LNCAP (cell line): ENCODE data around the gene FAM177B.

Source experiments
- CTCF ChIP-seq: fragments of 450-650 bp; IDR thresholded peaks from 2 replicates; pipeline ENCODE4 v1.5.1; 2017; ENCODE audit warnings: mild to moderate bottlenecking

The FAM177B gene

GRCh38 chr1:222769181-222769580 is 32.2 kb downstream of the FAM177B start:
- TF ChIP-seq CTCF, result no peak; the same call in 1 of the 2 replicates

DNA sequence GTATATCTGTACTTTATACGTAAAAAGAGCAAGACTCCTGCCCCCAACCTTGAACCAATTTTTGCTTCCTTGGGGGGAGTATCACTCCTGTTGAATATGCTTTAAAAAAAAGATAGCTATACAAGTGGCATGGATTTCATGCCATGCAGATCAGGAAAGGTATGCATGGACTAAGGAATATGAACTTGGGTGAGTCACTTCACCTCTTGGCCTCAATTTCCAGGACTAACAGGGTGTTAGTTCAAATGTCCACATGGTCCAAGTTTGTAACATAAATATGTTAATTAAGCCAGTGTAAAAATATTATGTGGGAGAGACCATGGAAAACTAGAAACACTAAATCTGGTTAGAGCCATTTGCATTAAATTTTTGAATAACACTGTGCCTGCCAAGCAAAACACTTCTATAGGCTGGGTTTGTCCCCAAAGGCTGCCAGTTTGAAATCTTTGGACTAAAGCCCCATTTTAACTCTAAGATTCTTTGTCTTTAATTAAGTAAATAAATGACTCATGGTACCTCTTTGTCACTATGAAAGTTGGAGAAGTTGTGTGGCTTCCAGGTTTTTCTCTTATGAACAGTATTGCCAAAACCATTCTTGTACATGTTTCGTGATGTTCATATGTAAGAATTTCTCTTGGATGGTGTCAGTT is 33.1 kb downstream of the FAM177B start:
- TF ChIP-seq CTCF, result no peak

- TF ChIP-seq CTCF, result no peak
Observed at GRCh38 chr1:222772996-222773379, 36.0 kb downstream of the FAM177B start.

- no peak for TF ChIP-seq CTCF
Observed at GRCh38 chr1:222777463-222777862, 40.5 kb downstream of the FAM177B start.

- TF ChIP-seq CTCF, result no peak
Observed at GRCh38 chr1:222777977-222778376, 41.0 kb downstream of the FAM177B start.

- no peak for TF ChIP-seq CTCF
Observed at GRCh38 chr1:222781251-222781650, 44.2 kb downstream of the FAM177B start.

DNA sequence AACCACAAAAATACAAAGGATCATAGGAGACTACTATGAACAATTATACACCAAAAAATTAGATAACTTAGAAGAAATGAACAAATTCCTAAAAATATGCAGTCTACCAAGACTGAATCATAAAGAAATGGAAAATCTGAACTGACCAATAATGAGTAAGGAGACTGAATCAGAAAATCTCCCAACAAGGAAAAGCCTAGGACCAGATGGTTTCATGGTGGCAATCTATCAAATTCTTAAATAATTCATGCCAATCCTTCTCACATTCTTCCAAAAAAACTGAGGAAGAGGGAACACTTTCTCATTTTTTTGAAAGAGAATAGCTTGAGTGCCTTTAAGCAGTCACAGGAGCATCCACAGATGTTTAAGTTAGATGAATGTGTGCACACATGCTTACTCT is 46.0 kb downstream of the FAM177B start:
- TF ChIP-seq CTCF, result no peak

DNA sequence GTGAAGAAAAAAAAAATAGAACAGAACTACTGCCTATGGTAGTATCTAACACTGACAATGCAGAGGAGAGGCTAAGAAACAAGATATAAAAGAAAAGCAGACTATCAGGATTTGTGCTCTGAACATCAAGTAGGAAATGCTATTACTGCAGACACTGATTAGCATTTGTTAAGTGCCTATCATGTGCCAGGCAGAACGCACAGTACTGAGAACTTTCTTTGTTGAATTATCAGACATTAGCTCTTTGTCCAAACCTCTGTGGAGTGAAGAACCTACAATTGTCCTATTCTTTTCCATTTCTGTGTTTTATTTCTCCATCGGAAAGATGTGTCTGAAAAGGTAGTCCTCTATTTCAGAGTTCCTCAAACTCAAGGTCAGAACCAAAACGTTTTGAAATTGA is 47.4 kb downstream of the FAM177B start:
- TF ChIP-seq CTCF, result no peak
